BJ (cell line): Measurements from ENCODE around the gene MYDGF. TPM values are rescaled to one million over a fixed set of nuclear protein-coding genes. Genes with fewer than 3 reads are reported as not detected.

ENCODE experiments used
- CTCF ChIA-PET: fragments of 350-600 bp; formaldehyde crosslinking; extraction: SDS; loops from one replicate; lab custom pipeline; 2021; ENCODE audit warnings: antibody characterized with exemption, inconsistent platforms; lab: Yijun Ruan, JAX
- POLR2A ChIA-PET: fragments of 300-600 bp; sonication (Branson Sonifier 250); formaldehyde crosslinking; extraction: SDS; loops from one replicate; lab custom pipeline; 2021; ENCODE audit warnings: antibody characterized with exemption; lab: Charles Lee
- DNase-seq: peaks from one replicate; pipeline ENCODE4 v3.0.0-alpha.2; 2011; ENCODE audit warnings: low read depth
- H3K27me3 ChIP-seq: 2 replicates; pipeline ENCODE4 v1.6.0; 2011; ENCODE audit warnings: low read length; ENCODE audit not compliant: control insufficient read depth, insufficient read depth
- H3K36me3 ChIP-seq: 2 replicates; pipeline ENCODE4 v1.5.1; 2011; ENCODE audit warnings: low read length; ENCODE audit not compliant: control insufficient read depth, insufficient read depth
- H3K4me3 ChIP-seq: 2 replicates; pipeline ENCODE4 v1.5.1; 2011; ENCODE audit warnings: low read depth, mild to moderate bottlenecking, control low read depth, low read length
- polyA plus RNA-seq: library from polyadenylated mRNA; depleted of rRNA; stranded (reverse); fragments of >200 nt; gene quantifications from 2 replicates; pipeline ENCODE4 v1.2.3, GENCODE V29; 2011
- TF ChIP-seq, protein P1 (sequence below): IDR thresholded peaks from 2 replicates; pipeline ENCODE4 v1.5.1; 2011; ENCODE audit warnings: low read depth, mild to moderate bottlenecking, control low read depth, inconsistent platforms, low read length, moderate library complexity; ENCODE audit not compliant: insufficient read depth

The MYDGF gene
- polyA plus RNA-seq, 1 experiment, result 222 TPM

DNA sequence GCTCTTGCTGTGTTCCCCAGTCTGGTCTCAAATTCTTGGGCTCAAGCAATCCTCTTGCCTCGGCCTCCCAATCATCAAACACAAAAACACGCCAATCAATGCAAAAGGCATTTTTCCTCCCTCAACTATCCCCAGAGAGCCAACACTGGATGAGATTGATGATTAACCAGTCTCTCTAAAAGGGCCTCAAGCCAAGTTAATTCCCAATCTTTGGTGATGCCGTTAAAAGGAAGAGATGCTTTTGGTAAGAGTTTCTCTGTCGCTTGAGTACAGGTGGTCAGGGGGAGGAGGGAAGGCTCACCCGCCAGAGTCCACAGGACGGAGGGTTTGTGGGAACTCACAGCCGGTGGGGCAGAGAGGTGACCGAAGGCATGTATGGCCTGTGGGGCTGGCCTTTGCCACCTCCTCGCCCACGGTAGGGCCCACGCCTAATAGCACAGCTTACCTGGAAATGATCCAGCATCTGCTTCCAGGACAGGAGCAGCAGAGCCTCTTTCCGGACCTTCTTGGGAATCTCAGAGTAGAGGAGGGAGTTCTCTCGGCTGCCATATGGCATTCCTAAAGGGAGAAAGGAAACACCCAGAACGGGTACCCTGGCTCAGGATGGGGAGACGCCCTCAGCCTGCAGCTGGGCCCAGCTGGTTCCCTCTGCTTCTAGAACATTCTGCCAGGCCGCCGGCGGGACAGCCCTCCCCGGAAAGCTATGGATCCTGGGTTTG, 35.4 kb upstream of the MYDGF start:
- ChIA-PET CTCF (interaction anchor here (0.6 kb wide), 1 partner anchor 16 kb away, joined by 4 read pairs; no protein-coding TSS in a partner anchor), POLR2A (no interaction called here)
- peaks cover 35% of the 10 kb centered on the region for H3K36me3 ChIP-seq
- DNase-seq, result no peak
- TF ChIP-seq, protein P1, sequence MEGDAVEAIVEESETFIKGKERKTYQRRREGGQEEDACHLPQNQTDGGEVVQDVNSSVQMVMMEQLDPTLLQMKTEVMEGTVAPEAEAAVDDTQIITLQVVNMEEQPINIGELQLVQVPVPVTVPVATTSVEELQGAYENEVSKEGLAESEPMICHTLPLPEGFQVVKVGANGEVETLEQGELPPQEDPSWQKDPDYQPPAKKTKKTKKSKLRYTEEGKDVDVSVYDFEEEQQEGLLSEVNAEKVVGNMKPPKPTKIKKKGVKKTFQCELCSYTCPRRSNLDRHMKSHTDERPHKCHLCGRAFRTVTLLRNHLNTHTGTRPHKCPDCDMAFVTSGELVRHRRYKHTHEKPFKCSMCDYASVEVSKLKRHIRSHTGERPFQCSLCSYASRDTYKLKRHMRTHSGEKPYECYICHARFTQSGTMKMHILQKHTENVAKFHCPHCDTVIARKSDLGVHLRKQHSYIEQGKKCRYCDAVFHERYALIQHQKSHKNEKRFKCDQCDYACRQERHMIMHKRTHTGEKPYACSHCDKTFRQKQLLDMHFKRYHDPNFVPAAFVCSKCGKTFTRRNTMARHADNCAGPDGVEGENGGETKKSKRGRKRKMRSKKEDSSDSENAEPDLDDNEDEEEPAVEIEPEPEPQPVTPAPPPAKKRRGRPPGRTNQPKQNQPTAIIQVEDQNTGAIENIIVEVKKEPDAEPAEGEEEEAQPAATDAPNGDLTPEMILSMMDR, result no peak
- H3K4me3 ChIP-seq, result no peak overlapping the region
- no peaks in the 10 kb centered on the region for H3K27me3 ChIP-seq

DNA sequence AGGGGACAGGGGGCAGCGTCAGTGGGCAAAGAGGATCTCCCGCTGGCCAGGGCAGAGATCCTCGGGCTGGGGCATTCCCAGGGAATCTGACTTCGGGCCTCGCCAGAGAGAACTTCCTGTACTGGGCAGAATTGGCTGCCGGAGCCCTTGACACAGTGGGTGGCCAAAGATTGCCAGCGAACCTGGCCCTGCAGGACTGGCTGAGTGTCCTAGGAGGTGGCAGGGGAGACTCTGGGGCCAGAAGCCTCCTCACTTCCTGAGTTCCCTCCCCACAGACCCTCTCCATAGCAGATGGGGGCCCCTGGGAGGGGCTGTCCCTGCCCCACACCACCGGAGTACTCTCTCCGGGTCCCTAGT, 34.2 kb upstream of the MYDGF start:
- ChIA-PET POLR2A (no interaction called here), CTCF (no interaction called here)
- no peak for DNase-seq

DNA sequence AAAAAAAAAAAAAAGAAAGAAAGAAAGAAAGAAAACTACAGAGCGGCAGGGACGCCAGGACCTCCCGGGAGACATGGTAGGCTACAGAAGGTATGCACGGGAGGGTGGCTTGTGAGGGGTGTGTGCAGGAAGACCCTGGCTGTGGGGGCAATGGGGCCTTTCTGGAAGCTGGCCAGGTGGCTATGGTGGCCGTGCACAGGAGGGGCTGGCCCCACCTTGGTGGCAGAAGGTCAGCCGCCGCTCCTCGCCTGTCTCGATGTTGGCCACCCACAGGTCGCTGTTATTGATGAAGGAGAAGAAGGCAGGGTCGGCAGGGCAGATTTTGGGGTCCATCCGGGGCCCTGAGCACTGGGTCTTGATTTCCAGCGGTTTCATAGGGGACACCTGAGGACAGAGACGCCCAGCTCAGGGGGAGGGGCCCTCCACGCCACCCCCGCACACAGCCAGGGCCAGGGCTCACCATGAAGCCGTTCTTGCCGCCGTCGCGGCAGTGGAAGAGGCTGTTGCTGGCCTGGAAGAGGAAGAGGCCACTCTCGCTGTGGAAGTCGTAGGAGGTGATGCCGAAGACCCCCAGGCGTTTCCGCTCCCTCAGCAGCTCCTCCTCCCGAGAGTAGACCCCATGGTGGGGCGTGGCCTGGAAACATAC, 33.7 kb upstream of the MYDGF start:
- Histone ChIP-seq H3K27me3 (no peaks in the 10 kb centered on the region), H3K4me3 (no peak overlapping the region), H3K36me3 (peaks cover 33% of the 10 kb centered on the region)
- ChIA-PET POLR2A (no interaction called here), CTCF (no interaction called here)
- no peak for DNase-seq
- TF ChIP-seq, protein P1, result no peak

More for the DNA sequence above, 34.2 kb upstream of the MYDGF start:
- Histone ChIP-seq H3K27me3 (no peaks in the 10 kb centered on the region), H3K36me3 (peaks cover 33% of the 10 kb centered on the region), H3K4me3 (no peak overlapping the region)
- TF ChIP-seq, protein P1, result no peak

DNA sequence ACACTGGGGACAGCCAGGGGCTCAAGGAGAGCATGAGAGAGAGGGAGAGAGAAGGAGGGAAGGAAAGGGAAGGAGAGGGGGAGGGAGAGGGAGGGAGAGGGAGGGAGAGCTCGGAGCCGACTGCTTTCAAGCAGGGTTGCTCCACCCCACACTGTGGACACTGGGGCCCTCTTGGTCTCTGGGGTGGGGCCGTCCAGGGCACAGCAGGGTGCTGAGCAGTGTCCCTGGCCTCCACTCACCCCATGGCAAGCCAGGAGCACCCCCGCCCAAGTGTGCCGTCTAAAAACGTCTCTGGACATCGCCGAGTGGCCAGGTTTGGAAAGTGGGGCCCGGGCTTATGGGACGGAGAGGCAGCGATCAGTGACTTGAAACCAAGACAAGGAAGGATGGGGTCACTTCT, 32.6 kb upstream of the MYDGF start:
- H3K27me3 ChIP-seq, result no peaks in the 10 kb centered on the region
- TF ChIP-seq, protein P1, result no peak
- ChIA-PET CTCF (no interaction called here), POLR2A (no interaction called here)
- no peak overlapping the region for H3K4me3 ChIP-seq
- DNase-seq, result no peak
- H3K36me3 ChIP-seq, result peaks cover 36% of the 10 kb centered on the region

DNA sequence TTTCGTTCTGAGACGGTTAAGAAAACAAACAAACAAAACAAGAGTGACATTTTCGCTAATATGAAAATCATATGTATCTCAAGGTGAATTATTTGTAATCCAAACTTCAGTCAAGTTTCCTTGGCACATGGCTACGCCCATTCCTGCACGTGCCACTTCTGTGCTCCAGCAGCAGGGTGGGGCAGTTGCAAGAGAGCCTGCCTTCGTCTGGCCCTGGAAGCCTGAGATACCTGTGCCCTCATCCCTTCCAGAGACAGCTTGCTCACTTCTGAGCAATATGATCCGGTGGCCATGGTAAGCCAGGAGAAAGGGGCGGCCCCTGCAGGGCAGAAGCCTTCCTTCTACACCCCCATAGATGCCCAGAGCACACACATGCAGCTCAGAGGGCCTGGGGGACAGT, 31.4 kb upstream of the MYDGF start:
- H3K36me3 ChIP-seq, result peaks cover 40% of the 10 kb centered on the region
- no peak overlapping the region for H3K4me3 ChIP-seq
- TF ChIP-seq, protein P1, result no peak
- ChIA-PET CTCF (interaction anchor here (1.4 kb wide), 1 partner anchor 12 kb away, joined by 3 read pairs; no protein-coding TSS in a partner anchor), POLR2A (no interaction called here)
- no peak for DNase-seq
- H3K27me3 ChIP-seq, result no peaks in the 10 kb centered on the region
